GM21381 (cell line): ENCODE results near the gene XXYLT1.

Source experiments
- ATAC-seq: cut with Tn5 transposase; IDR thresholded peaks from one replicate; pipeline ENCODE4 v1.9.1; 2021; ENCODE audit warnings: mild to moderate bottlenecking, moderate library complexity; ENCODE audit not compliant: unreplicated experiment

XXYLT1 gene

GRCh38 chr3:195209847-195210265, 61.1 kb downstream of the XXYLT1 start:
- no peak for ATAC-seq

- ATAC-seq: no peak
Observed at GRCh38 chr3:195209083-195209846, 61.7 kb downstream of the XXYLT1 start.

- no peak for ATAC-seq
Observed at GRCh38 chr3:195208631-195209030, 62.3 kb downstream of the XXYLT1 start.

GRCh38 chr3:195208183-195208582, 62.8 kb downstream of the XXYLT1 start:
- peak; percentile 88 for ATAC-seq

GRCh38 chr3:195207731-195208130, 63.2 kb downstream of the XXYLT1 start:
- ATAC-seq: no peak

GRCh38 chr3:195207056-195207455, 63.9 kb downstream of the XXYLT1 start:
- no peak for ATAC-seq

- ATAC-seq: no peak
Observed at GRCh38 chr3:195204360-195205163, 66.4 kb downstream of the XXYLT1 start.

- no peak for ATAC-seq
Observed at GRCh38 chr3:195203606-195204005, 67.4 kb downstream of the XXYLT1 start.

- ATAC-seq: no peak
Observed at GRCh38 chr3:195201295-195201694, 69.7 kb downstream of the XXYLT1 start.

- ATAC-seq: no peak
Observed at GRCh38 chr3:195200010-195200822, 70.7 kb downstream of the XXYLT1 start.

GRCh38 chr3:195198426-195199346, 72.3 kb downstream of the XXYLT1 start:
- ATAC-seq: no peak

- ATAC-seq: no peak
Observed at GRCh38 chr3:195197765-195198425, 73.1 kb downstream of the XXYLT1 start.

GRCh38 chr3:195196266-195196665, 74.7 kb downstream of the XXYLT1 start:
- ATAC-seq: no peak

- ATAC-seq: no peak
Observed at GRCh38 chr3:195195321-195196209, 75.4 kb downstream of the XXYLT1 start.

GRCh38 chr3:195194559-195195206, 76.3 kb downstream of the XXYLT1 start:
- ATAC-seq: no peak

GRCh38 chr3:195191580-195191979, 79.4 kb downstream of the XXYLT1 start:
- no peak for ATAC-seq

GRCh38 chr3:195189821-195190220, 81.1 kb downstream of the XXYLT1 start:
- no peak for ATAC-seq

GRCh38 chr3:195188426-195188927, 82.5 kb downstream of the XXYLT1 start:
- ATAC-seq: no peak
